COR-L47 (cell line): ENCODE measurements around the gene TIMM8B.
A peak's percentile ranks its signal among the peaks of the same experiment; 100 is the strongest.
"Not testable (repeated sequence)": the region's sequence is repeated elsewhere in the genome, so short reads cannot be mapped to it uniquely, and the experiment has no call there.

Experiments used
- DNase-seq: peaks from one replicate; lab custom pipeline; 2025; lab: John Stamatoyannopoulos, UW

Gene TIMM8B

DNA sequence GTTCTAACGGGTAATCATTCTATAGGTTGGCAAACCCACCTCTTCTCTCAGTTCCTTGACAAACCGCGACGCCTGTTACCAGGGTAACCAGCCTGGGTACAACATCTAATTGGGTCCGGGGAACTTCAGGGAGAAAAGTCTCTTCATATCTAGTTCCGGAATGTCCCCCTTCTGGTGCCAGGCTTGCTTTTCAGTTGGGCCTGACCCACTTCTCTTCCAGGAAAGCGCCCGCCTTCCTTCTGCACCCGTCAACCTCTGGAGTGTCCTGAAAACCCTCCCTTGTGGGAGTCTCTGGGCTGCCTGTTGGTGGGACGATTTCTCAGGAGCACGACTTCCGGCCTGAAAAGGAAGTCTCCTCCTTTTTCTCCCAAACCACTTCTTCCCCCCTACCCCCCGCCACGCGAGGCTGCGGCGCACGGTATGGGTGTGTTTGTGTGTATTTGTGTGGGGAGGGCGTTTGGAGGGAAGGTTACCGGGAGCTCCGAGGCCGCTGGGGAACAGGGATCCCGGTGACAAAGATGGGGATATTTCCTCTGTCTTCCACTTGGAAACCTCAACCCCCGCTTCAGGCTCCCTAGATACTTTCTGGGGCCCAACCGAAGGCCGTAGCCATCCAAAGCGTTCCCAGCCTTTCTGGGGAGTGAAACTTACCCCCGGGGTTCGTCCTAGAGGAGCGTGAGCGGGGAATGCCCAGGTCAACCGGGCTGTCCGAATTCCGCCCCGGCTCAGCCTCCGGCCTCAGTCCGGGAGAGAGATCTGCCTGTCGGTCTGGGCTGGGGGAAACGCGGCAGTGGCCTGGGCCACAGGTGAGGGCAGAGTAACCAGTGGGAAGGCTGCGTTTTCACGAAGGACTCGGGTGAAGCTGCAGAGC, 12.4 kb downstream of the TIMM8B start, which contains the start of the genes NKAPD1 and PIH1D2:
Gene NKAPD1 (plus strand): TSS at position 359 of the 871 bp plus-strand sequence. CDS start 1,276 bp downstream, outside the sequence.
Gene PIH1D2 (minus strand): TSS at position 77 of the 871 bp plus-strand sequence. CDS start 843 bp downstream, outside the sequence.
- DNase-seq: peak; percentile 83

DNA sequence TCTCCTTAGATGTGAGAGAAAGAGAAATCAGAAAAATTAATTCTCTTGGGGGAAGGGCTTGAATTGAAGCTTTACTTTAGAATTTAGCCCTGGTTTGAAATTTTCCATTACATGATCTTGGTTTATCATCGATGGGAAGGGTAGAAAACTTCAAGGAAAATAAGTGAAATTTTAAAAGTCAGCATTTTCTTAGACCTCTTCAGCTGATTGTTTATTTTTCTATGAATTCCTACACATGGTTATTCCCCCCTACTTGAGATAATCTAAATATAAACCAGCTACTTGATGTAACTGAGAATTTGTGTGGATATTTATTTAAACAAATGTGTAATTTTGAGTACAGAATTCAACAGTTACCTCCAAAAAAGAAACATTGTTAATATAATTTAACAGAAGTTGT, 23.6 kb downstream of the TIMM8B start:
- no peak for DNase-seq

DNA sequence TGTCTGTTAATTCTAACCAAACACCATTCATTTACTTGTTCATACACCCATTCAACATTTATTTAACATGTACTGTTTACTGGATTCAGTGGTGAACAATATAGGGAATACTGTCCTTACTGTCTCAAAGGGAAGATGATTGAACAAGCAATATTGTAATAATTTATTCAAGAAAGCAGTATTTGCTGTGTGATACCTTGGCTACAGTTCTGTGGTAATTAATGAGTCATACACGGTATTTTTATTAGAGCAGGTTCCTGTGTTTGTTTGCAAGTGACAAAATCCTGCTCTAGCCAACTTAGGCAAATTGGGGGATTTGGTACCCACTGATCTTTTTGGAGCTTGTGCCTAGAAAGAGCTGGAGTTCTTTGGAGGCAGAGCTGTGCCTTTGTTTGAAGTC, 28.5 kb downstream of the TIMM8B start:
- DNase-seq: no peak

DNA sequence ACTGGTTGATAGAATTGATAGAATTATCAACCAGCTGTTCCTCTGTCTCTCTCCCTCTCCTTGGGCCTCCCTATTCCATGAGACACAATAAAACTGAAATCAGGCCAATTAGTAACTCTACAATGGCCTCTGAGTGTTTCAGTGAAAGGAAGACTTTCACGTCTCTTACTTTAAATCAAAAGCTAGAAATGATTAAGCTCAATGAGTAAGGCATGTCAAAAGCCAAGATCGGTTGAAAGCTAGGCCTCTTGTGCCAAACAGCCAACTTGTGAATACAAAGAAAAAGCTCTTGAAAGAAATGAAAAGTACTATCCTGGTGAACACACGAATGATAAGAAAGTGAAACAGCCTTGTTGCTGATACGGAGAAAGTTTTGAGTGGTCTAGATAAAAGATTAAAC, 29.4 kb downstream of the TIMM8B start:
- no peak for DNase-seq

DNA sequence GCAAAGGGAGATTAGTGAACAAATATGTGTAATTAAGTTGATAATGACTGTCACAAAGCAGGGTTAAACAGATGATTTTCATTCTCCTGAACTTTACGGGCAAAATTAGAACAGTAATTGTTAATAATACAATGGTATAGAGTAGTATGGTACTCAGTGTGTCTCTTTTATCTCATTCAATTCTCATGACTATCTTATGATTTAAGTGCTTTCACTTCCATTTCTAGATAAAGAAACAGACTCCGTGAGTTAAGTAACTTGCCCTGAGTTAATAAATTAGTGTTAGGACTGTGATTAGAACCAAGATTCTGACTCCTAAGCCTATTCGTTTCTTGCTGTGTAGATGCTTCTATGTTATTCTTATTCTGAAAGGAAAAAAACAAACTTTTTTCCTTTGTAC, 34.8 kb downstream of the TIMM8B start:
- no peak for DNase-seq

DNA sequence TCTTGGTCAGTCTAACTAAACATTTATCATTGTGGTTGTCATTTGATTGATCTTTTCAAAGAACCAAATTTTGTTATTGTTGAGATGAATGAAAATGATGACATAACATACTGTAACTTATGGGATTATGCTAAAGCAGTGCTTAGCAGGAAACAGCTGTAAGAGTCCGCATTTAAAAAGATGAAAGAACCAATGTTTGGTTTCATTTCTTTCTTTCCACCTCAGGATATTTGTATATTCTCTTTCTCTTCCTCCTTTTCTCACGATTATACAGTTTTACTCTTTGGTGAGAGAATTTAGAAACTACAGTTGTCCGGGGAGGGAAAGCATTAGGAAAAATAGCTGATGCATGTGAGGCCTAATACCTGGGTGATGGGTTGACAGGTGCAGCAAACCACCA, 35.8 kb downstream of the TIMM8B start:
- no peak for DNase-seq

DNA sequence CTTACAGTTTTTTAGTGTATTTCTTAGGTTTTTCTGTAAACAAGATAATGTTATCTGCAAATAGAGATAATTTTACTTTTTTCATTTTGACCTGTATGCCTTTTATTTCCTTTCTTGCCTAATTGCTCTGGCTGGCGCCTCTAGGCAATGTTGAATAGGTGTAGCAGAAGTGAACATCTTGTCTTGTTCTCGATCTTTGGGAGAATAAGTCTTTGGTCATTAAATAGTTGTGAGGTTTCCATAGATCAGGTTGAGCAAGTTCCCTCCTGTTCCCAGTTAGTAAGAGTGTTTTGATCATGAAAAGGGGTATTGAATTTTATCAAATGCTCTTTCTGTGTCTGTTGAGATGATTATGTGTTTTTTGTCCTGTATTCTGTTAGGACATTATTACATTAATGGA, 36.8 kb downstream of the TIMM8B start:
- DNase-seq: no peak

DNA sequence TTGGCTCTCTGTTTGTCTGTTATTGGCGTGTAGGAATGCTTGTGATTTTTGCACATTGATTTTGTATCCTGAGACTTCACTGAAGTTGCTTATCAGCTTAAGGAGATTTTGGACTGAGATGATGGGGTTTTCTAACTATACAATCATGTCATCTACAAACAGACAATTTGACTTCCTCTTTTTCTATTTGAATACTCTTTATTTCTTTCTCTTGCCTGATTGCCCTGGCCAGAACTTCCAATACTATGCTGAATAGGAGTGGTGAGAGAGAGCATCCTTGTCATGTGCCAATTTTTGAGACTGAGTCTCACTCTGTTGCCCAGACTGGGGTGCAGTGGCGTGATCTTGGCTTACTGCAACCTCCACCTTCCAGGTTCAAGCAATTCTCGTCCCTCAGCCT, 38.3 kb downstream of the TIMM8B start:
- DNase-seq: not testable (repeated sequence)

DNA sequence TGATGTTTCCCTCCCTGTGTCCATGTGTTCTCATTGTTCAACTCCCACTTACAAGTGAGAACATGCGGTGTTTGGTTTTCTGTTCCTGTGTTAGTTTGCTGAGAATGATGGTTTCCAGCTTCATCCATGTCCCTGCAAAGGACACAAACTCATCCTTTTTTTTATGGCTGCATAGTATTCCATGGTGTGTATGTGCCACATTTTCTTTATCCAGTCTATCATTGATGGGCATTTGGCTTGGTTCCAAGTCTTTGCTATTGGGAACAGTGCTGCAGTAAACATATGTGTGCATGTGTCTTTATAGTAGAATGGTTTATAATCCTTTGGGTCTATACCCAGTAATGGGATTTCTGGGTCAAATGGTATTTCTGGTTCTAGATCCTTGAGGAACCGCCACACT, 39.9 kb downstream of the TIMM8B start:
- not testable (repeated sequence) for DNase-seq

DNA sequence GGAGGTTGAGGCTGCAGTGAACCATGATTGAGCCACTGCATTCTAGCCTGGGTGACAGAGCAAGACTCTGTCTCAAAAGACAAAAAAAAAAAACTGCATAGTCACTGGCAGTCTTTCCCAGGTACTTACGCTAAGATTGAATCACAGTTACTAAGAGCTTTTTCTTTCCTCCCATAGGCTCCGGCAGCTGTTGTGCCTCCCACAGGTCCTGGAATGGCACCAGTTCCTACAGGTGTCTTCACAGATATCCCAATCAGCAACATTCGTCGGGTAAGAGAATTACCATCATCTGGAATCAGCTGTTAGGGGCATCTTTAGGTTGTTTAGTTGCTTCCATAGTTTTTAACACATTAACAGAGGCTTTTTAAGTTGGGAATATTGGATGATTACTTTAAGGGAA, 41.6 kb downstream of the TIMM8B start:
- DNase-seq: no peak

DNA sequence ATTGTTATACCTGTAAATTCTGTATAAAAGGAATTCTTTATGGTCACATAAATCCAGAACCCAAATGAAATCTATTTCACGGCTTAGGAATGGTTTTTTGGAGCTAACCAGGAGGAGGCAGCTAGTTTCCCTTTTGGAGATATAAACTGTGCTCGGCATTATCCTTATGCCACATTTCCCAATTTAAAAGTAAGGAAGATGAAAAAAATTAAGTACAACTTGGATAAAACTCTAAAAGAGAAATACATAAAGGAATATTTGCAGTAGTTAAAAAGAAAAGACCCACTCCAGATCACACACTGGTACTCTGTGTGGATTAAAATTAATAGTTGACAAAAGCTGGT, 43.6 kb downstream of the TIMM8B start:
- no peak for DNase-seq

DNA sequence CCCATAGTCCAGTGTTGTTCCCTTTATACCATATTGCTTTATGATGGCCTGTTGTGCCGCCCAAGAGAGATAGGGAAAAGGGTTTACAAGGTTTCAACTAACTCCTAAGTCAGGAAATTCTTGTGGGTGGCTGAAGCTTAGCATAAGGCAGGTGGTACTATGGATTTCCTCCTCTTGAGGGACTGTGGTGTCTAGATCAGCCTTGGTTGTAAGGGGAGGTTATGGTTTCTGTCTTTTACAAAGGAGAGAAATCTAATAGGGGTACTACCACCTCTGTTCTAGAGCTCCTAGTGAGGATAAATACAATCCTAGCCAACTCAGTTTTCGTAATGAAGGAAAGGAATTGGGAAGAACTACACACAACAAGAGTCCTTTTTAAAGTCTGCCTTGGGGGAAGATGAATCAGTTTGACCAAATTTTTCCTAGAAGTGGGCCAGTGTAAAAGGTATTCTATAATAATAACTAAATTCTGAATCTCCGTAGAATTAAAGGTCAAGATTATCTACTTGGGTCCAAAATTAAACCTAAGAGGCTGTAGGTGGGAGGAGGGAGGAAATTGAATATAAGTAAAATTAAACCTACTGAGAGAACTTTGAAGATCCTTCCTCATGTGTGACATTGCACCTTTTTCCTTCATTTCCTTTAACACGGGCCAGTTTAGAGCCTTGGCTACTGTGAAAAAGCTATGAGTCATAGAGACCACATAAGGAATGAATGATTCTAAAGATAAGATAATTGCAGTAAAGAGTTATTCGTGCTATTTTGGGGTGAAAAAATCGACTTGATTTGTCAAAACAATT, 44.2 kb downstream of the TIMM8B start:
- no peak for DNase-seq

DNA sequence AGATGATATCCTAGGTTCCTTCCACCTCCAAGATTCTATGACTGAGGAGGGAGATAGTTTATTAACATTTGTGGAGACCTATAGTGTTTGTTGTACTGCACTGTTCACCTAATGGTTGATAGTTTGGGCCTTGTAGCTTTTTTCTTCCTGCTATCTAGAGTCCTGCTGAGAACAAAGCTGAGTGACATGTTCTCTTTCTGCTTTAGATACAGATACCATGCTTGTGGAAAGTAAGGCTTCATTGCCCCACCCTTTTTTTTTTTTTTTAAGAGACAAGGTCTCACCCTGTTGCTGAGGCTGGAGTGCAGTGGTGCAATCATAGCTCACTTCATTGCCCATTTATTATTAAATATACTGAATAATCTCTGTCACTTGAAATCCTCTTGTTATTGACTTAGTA, 49.0 kb downstream of the TIMM8B start:
- DNase-seq: no peak
